ENCODE measurements around the gene CYP4A22. TPM values are rescaled to one million over a fixed set of nuclear protein-coding genes. Genes with fewer than 3 reads are reported as not detected.
A peak's percentile ranks its signal among the peaks of the same experiment; 100 is the strongest.

Gene CYP4A22
- polyA plus RNA-seq, 1 experiment, result not detected

GRCh38 chr1:47175227-47175934 is 38.1 kb downstream of the CYP4A22 start:
- H3K27ac ChIP-seq (ENCODE audit: low read depth, low read length), result no peak overlapping the region
- H3K27me3 ChIP-seq (ENCODE audit: control insufficient read depth, insufficient read depth, low read length), result peaks cover 6% of the 10 kb centered on the region
- no peaks in the 10 kb centered on the region for H3K9me3 ChIP-seq (ENCODE audit: control insufficient read depth, insufficient read depth, low read length)
- CTCF ChIA-PET, result interaction anchor here (0.6 to 6.1 kb wide), 12 partner anchors 9 to 551 kb away, joined by 3 to 127 read pairs (median 5); partner anchors contain the start of genes ATPAF1, FOXD2 and PDZK1IP1
- no peak overlapping the region for H3K4me3 ChIP-seq (ENCODE audit: low read depth, low read length)
- POLR2A ChIA-PET, result no interaction called here
- TF ChIP-seq CTCF (IDR thresholded peaks at IDR 0.05; ENCODE audit: low read depth, low read length), result peak; percentile 98
- peak; percentile 21 for DNase-seq (ENCODE audit: low read depth, low spot score)

GRCh38 chr1:47178020-47178419 is 40.8 kb downstream of the CYP4A22 start:
- no peak overlapping the region for H3K27ac ChIP-seq (ENCODE audit: low read depth, low read length)
- POLR2A ChIA-PET, result no interaction called here
- CTCF ChIA-PET, result interaction anchor here (0.8 to 6.1 kb wide), 18 partner anchors 11 to 548 kb away, joined by 3 to 127 read pairs (median 9); partner anchors contain the start of genes FOXD2 and PDZK1IP1
- no peak for DNase-seq (ENCODE audit: low read depth, low spot score)
- H3K9me3 ChIP-seq (ENCODE audit: control insufficient read depth, insufficient read depth, low read length), result no peaks in the 10 kb centered on the region
- no peak for TF ChIP-seq CTCF (IDR thresholded peaks at IDR 0.05; ENCODE audit: low read depth, low read length)
- peaks cover 8% of the 10 kb centered on the region for H3K27me3 ChIP-seq (ENCODE audit: control insufficient read depth, insufficient read depth, low read length)
- no peak overlapping the region for H3K4me3 ChIP-seq (ENCODE audit: low read depth, low read length)

GRCh38 chr1:47178654-47179016 is 41.4 kb downstream of the CYP4A22 start:
- no peak overlapping the region for H3K4me3 ChIP-seq (ENCODE audit: low read depth, low read length)

GRCh38 chr1:47179017-47179987 is 42.1 kb downstream of the CYP4A22 start:
- POLR2A ChIA-PET, result interaction anchor here (0.6 to 1.1 kb wide), 5 partner anchors 11 to 482 kb away, joined by 3 to 5 read pairs (median 3); partner anchors contain the start of gene PDZK1IP1
- H3K9me3 ChIP-seq (ENCODE audit: control insufficient read depth, insufficient read depth, low read length), result no peaks in the 10 kb centered on the region
- CTCF ChIA-PET, result interaction anchor here (0.5 to 6.1 kb wide), 72 partner anchors 10 to 1906 kb away, joined by 3 to 127 read pairs (median 4); partner anchors contain the start of genes EFCAB14, FOXD2 and PDZK1IP1
- peak; percentile 96 for TF ChIP-seq CTCF (IDR thresholded peaks at IDR 0.05; ENCODE audit: low read depth, low read length)
- peak overlapping the region; percentile 61 for H3K4me3 ChIP-seq (ENCODE audit: low read depth, low read length)
- peaks cover 8% of the 10 kb centered on the region for H3K27me3 ChIP-seq (ENCODE audit: control insufficient read depth, insufficient read depth, low read length)
- peak; percentile 83 for DNase-seq (ENCODE audit: low read depth, low spot score)
- H3K27ac ChIP-seq (ENCODE audit: low read depth, low read length), result no peak overlapping the region

More at GRCh38 chr1:47178654-47179016, 41.4 kb downstream of the CYP4A22 start:
- ChIA-PET CTCF (interaction anchor here (0.5 to 6.1 kb wide), 63 partner anchors 10 to 1027 kb away, joined by 3 to 127 read pairs (median 4); partner anchors contain the start of genes EFCAB14, FOXD2 and PDZK1IP1), POLR2A (interaction anchor here (1.1 kb wide), 1 partner anchor 11 kb away, joined by 5 read pairs; the partner anchor contains the start of gene PDZK1IP1)
- DNase-seq (ENCODE audit: low read depth, low spot score), result no peak
- Histone ChIP-seq H3K9me3 (ENCODE audit: control insufficient read depth, insufficient read depth, low read length) (no peaks in the 10 kb centered on the region), H3K27ac (ENCODE audit: low read depth, low read length) (no peak overlapping the region), H3K27me3 (ENCODE audit: control insufficient read depth, insufficient read depth, low read length) (peaks cover 8% of the 10 kb centered on the region)
- TF ChIP-seq CTCF (IDR thresholded peaks at IDR 0.05; ENCODE audit: low read depth, low read length), result no peak

All from AG04450 (cell line).